Endothelial cell of umbilical vein (primary cell): ENCODE data around the gene GPR137. TPM values are rescaled to one million over a fixed set of nuclear protein-coding genes. Genes with fewer than 3 reads are reported as not detected.

Experiments used
- BruUV-seq: library from RNA; stranded (reverse); fragments of 400-500 nt; replicated peaks from 2 replicates; lab custom pipeline; 2021; lab: Mats Ljungman, UMichigan
- CTCF ChIA-PET: fragments of 300-600, 350-600 bp; sonication (Branson Sonifier 250); formaldehyde crosslinking; loops from one replicate; lab custom pipeline; 2021; ENCODE audit warnings: antibody characterized with exemption, inconsistent platforms; lab: Charles Lee
- POLR2A ChIA-PET: fragments of 300-600, 350-600 bp; sonication (Branson Sonifier 250); formaldehyde crosslinking; loops from one replicate; lab custom pipeline; 2021; ENCODE audit warnings: antibody characterized with exemption, inconsistent platforms; lab: Charles Lee
- DNase-seq: peaks from one replicate; pipeline ENCODE4 v3.0.0-alpha.2; 2011; ENCODE audit warnings: low read depth, low spot score
- FAIRE-seq: peaks from 2 replicates; lab custom pipeline; 2011; peaks lifted over from hg19 to GRCh38; lab: Jason Lieb, UNC
- H2AFZ ChIP-seq: 2 replicates; pipeline ENCODE4 v1.6.0; 2012; ENCODE audit warnings: low read depth, low read length, control low read depth, inconsistent platforms
- H3K27ac ChIP-seq: 2 replicates; pipeline ENCODE4 v1.5.1; 2011; ENCODE audit warnings: low read depth, mild to moderate bottlenecking, control low read depth, low read length, moderate library complexity; ENCODE audit not compliant: insufficient read depth
- H3K27me3 ChIP-seq, 2 experiments: 2 replicates each; pipeline versions ENCODE4 v1.6.0 to v1.6.1; 2011; ENCODE audit warnings: low read length in 2 of 2, mixed read lengths in 1 of 2; ENCODE audit not compliant: control insufficient read depth in 2 of 2, insufficient read depth in 2 of 2
- H3K36me3 ChIP-seq, 2 experiments: 2 replicates in 1 of 2; 3 replicates in 1 of 2; pipeline ENCODE4 v1.5.1; 2011; ENCODE audit warnings: low read length in 2 of 2, mild to moderate bottlenecking in 1 of 2, moderate library complexity in 1 of 2; ENCODE audit not compliant: control insufficient read depth in 2 of 2, insufficient read depth in 2 of 2; ENCODE audit errors: extremely low read depth in 1 of 2
- H3K4me1 ChIP-seq: 3 replicates; pipeline ENCODE4 v1.5.1; 2011; ENCODE audit warnings: mild to moderate bottlenecking, low read length; ENCODE audit not compliant: control insufficient read depth, insufficient read depth; ENCODE audit errors: extremely low read depth
- H3K4me2 ChIP-seq: 2 replicates; pipeline ENCODE4 v1.6.1; 2011; ENCODE audit warnings: low read length, control low read depth, mixed read lengths; ENCODE audit not compliant: insufficient read depth
- H3K4me3 ChIP-seq, 3 experiments: fragments of 200-600 bp in 1 of 3; sonication (generic), shearing (Covaris generic) in 1 of 3; replicated peaks in 1 of 3; 2 replicates each; pipeline ENCODE4 v1.5.1; 2011 to 2016; ENCODE audit warnings: control low read depth in 3 of 3, low read length in 3 of 3, mild to moderate bottlenecking in 2 of 3, inconsistent platforms in 1 of 3, low read depth in 1 of 3, moderate library complexity in 1 of 3; ENCODE audit not compliant: insufficient read depth in 1 of 3
- H3K79me2 ChIP-seq: 2 replicates; pipeline ENCODE4 v1.6.0; 2012; ENCODE audit warnings: low read length, inconsistent platforms; ENCODE audit not compliant: control insufficient read depth, insufficient read depth
- H3K9ac ChIP-seq: replicated peaks from 2 replicates; pipeline ENCODE3; 2011; ENCODE audit warnings: low read length, control low read depth; ENCODE audit not compliant: insufficient read depth; ENCODE audit errors: extremely low read depth
- H3K9me1 ChIP-seq: replicated peaks from 3 replicates; pipeline ENCODE4 v1.6.0; 2011; ENCODE audit warnings: mild to moderate bottlenecking, low read length; ENCODE audit not compliant: control insufficient read depth, insufficient read depth; ENCODE audit errors: extremely low read depth
- H3K9me3 ChIP-seq: replicated peaks from 2 replicates; pipeline ENCODE4 v1.5.1; 2012; ENCODE audit warnings: low read length, inconsistent platforms; ENCODE audit not compliant: control insufficient read depth, insufficient read depth
- H4K20me1 ChIP-seq: replicated peaks from 2 replicates; pipeline ENCODE3; 2011; ENCODE audit warnings: mild to moderate bottlenecking, low read length; ENCODE audit not compliant: control insufficient read depth, insufficient read depth; ENCODE audit errors: extremely low read depth
- CTCF ChIP-seq, 2 donors: IDR thresholded peaks; 1 replicate in 1 of 2; 2 replicates in 1 of 2; pipeline ENCODE4 v1.5.1; 2011; ENCODE audit warnings: low read length in 2 of 2, mild to moderate bottlenecking in 2 of 2, moderate library complexity in 2 of 2, control low read depth in 1 of 2, inconsistent platforms in 1 of 2, low read depth in 1 of 2; ENCODE audit not compliant: insufficient read depth in 1 of 2; ENCODE audit errors: extremely low read depth in 1 of 2
- EZH2 ChIP-seq: IDR thresholded peaks from 2 replicates; pipeline ENCODE4 v1.6.1; 2012; ENCODE audit warnings: borderline replicate concordance, low read depth, mild to moderate bottlenecking, moderate library complexity, low read length, inconsistent platforms; ENCODE audit not compliant: severe bottlenecking
- FOS ChIP-seq: IDR thresholded peaks from 2 replicates; pipeline ENCODE4 v1.6.1; 2011; ENCODE audit warnings: mild to moderate bottlenecking, low read length, moderate library complexity, borderline replicate concordance; ENCODE audit not compliant: insufficient read depth
- GATA2 ChIP-seq: IDR thresholded peaks from 2 replicates; pipeline ENCODE4 v1.7.0; 2011; ENCODE audit warnings: low read depth, mild to moderate bottlenecking, moderate library complexity, mixed read lengths, low read length; ENCODE audit not compliant: insufficient read length, insufficient read depth
- JUN ChIP-seq: IDR thresholded peaks from 2 replicates; pipeline ENCODE4 v1.6.1; 2011; ENCODE audit warnings: borderline replicate concordance, low read depth; ENCODE audit not compliant: insufficient read length, insufficient read depth
- MAX ChIP-seq: IDR thresholded peaks from 2 replicates; pipeline ENCODE4 v1.6.1; 2011; ENCODE audit not compliant: insufficient read depth, insufficient read length
- MYC ChIP-seq: IDR thresholded peaks from one replicate; pipeline ENCODE4 v1.6.1; 2011; ENCODE audit warnings: mild to moderate bottlenecking, low read depth, low read length
- POLR2A ChIP-seq: IDR thresholded peaks from 2 replicates; pipeline ENCODE4 v1.6.1; 2012; ENCODE audit warnings: low read depth, mild to moderate bottlenecking, control low read depth, low read length
- POLR2AphosphoS5 ChIP-seq: IDR thresholded peaks from 2 replicates; pipeline ENCODE4 v1.6.1; 2012; ENCODE audit warnings: low read depth, mild to moderate bottlenecking, control low read depth, low read length, moderate library complexity; ENCODE audit not compliant: insufficient read depth
- dilution Hi-C: fragments of 300-500 bp; cut with MboI; formaldehyde crosslinking; loops from one replicate; pipeline ENCODE4 v1.15.0; 2019; ENCODE audit warnings: low sequenced_read_pairs; ENCODE audit not compliant: extremely low pct_ligation_motif_present
- intact Hi-C: fragments of 100-400 bp; cut with micrococcal nuclease; formaldehyde crosslinking; loops from one replicate; pipeline ENCODE4 v1.10.0; 2022
- polyA plus RNA-seq, 4 experiments: library from polyadenylated mRNA; depleted of rRNA in 3 of 4; stranded (reverse) in 3 of 4; unstranded in 1 of 4; fragments of >200 nt; gene quantifications; 2 replicates each; pipeline versions ENCODE4 v1.2.1 to v1.2.3, GENCODE V29; 2011 to 2012; ENCODE audit warnings: missing spikeins in 1 of 4
- total RNA-seq: library from RNA; stranded (reverse); gene quantifications from 2 replicates; pipeline ENCODE4 v1.2.3, GENCODE V29; 2021

The GPR137 gene
- total and polyA plus RNA-seq, 2 donors (not counting 3 experiments of a cell fraction or from before 2014, with no cell fraction given), result 40.9 to 42.5 TPM

- CTCF ChIA-PET, result interaction anchor here (1.0 to 1.8 kb wide), 2 partner anchors 17 to 20 kb away, joined by 4 read pairs; partner anchors contain the start of gene TRMT112
- BruUV-seq, result no TSS peak
- no peaks in the 10 kb centered on the region for H3K9me1 ChIP-seq
Observed at GRCh38 chr11:64337538-64338249, 52.0 kb downstream of the GPR137 start.

More at GRCh38 chr11:64337538-64338249, 52.0 kb downstream of the GPR137 start:
- no peaks in the 10 kb centered on the region for H3K4me1 ChIP-seq
- no peak overlapping the region for H3K4me3 ChIP-seq
- H4K20me1 ChIP-seq, result no peaks in the 10 kb centered on the region
- no peaks in the 10 kb centered on the region for H3K79me2 ChIP-seq
- intact Hi-C loops, result no loop called here
- H3K4me2 ChIP-seq, result no peak overlapping the region
- H3K36me3 ChIP-seq, result no peaks in the 10 kb centered on the region
- no peak overlapping the region for H3K9ac ChIP-seq
- H3K9me3 ChIP-seq, result no peaks in the 10 kb centered on the region
- no peaks in the 10 kb centered on the region for H3K27me3 ChIP-seq
- TF ChIP-seq MYC (no peak), MAX (no peak), EZH2 (no peak), POLR2A (no peak), JUN (no peak), CTCF (IDR thresholded peaks at IDR 0.05; ENCODE audit: extremely low read depth in 1 of 2, insufficient read depth in 1 of 2, low read depth in 1 of 2, low read length in 2 of 2) (no peak), GATA2 (no peak), POLR2AphosphoS5 (no peak), FOS (no peak)
- POLR2A ChIA-PET, result no interaction called here
- FAIRE-seq, result peak; percentile 12
- H2AFZ ChIP-seq, result no peak overlapping the region
- dilution Hi-C loops, result no loop called here
- no peak for DNase-seq
- H3K27ac ChIP-seq, result no peak overlapping the region
